Adrenal gland (tissue), 12 donors: Measurements from ENCODE around the gene HNRNPM. TPM values are rescaled to one million over a fixed set of nuclear protein-coding genes. Genes with fewer than 3 reads are reported as not detected.
A peak's percentile ranks its signal among the peaks of the same experiment; 100 is the strongest.

Experiments
- DNase-seq, 7 donors: peaks; one replicate each; pipeline ENCODE4 v3.0.0-alpha.2; 2019 to 2020
- H3K27ac ChIP-seq, 5 donors: fragments of 200-600 bp; sonication (generic) in 4 of 5; 1 replicate in 3 of 5; 2 replicates in 2 of 5; pipeline versions ENCODE4 v1.5.1 to v1.8.0; 2016 to 2020; ENCODE audit warnings: mild to moderate bottlenecking in 1 of 5
- H3K27me3 ChIP-seq: fragments of 200-600 bp; 2 replicates; pipeline ENCODE4 v1.8.0; 2021
- H3K36me3 ChIP-seq, 2 donors: fragments of 200-600 bp; replicated peaks in 1 of 2; 1 replicate in 1 of 2; 2 replicates in 1 of 2; pipeline versions ENCODE4 v1.5.1 to v1.8.0; 2018 to 2022
- H3K4me1 ChIP-seq, 2 donors: fragments of 200-600 bp; replicated peaks in 1 of 2; 1 replicate in 1 of 2; 2 replicates in 1 of 2; pipeline versions ENCODE4 v1.5.1 to v1.8.0; 2018 to 2021
- H3K4me3 ChIP-seq, 4 donors: fragments of 200-600 bp; sonication (generic) in 3 of 4; one replicate each; pipeline ENCODE4 v1.5.1; 2016 to 2018
- H3K9me3 ChIP-seq, 3 donors: fragments of 200-600 bp; sonication (generic) in 1 of 3; replicated peaks in 1 of 3; 1 replicate in 2 of 3; 2 replicates in 1 of 3; pipeline versions ENCODE4 v1.5.1 to v1.8.0; 2016 to 2021
- CTCF ChIP-seq, 6 experiments: fragments of 450-650 bp in 4 of 6; fragments of 200-600 bp in 2 of 6; sonication (generic) in 1 of 6; IDR thresholded peaks; 1 replicate in 5 of 6; 2 replicates in 1 of 6; pipeline versions ENCODE4 v1.5.1 to v1.8.0; 2016 to 2021; ENCODE audit warnings: antibody characterized with exemption in 6 of 6, mild to moderate bottlenecking in 2 of 6, moderate library complexity in 1 of 6
- POLR2A ChIP-seq, 2 donors: fragments of 450-650 bp; IDR thresholded peaks; one replicate each; pipeline ENCODE4 v1.6.1; 2017; ENCODE audit warnings: antibody characterized with exemption in 2 of 2, mild to moderate bottlenecking in 2 of 2, moderate library complexity in 1 of 2
- WGBS, 4 donors: extraction: QIAGEN DNeasy Blood & Tissue Kit in 2 of 4; methylation state at CpG; one replicate each; pipeline versions ENCODE4 v1.1.5 to v1.1.7; 2013 to 2017; 5-methylcytosine and 5-hydroxymethylcytosine counted together
- intact Hi-C, 2 donors: fragments of 100-400 bp; cut with DNase I; formaldehyde crosslinking; loops; one replicate each; pipeline versions ENCODE4 v1.14.1 to v1.15.0; 2022 to 2023
- polyA plus RNA-seq, 3 donors: library from polyadenylated mRNA; stranded (reverse); fragments of 200-250 nt in 2 of 3; fragments of 350-450 nt in 1 of 3; fragmentation: Illumina TruSeq in 1 of 3; extraction: RNeasy Lipid Tissue Mini Kit (QIAGEN cat#74804) in 1 of 3; gene quantifications; one replicate each; pipeline ENCODE4 v1.2.3, GENCODE V29; 2013 to 2014
- total RNA-seq, 9 donors: library from RNA; depleted of rRNA in 4 of 9; stranded (reverse); fragments of >200 nt in 4 of 9; fragments of 120-200 nt in 1 of 9; fragmentation: NEBNext Ultra II Directional in 1 of 9; extraction: Animal tissue kit (Norgen Biotek cat#: 25700) in 1 of 9; gene quantifications; one replicate each; pipeline versions ENCODE4 v1.1.0 to v1.2.4, GENCODE V29; 2013 to 2023
- donor health status: healthy with polysubstance abuse.
- donor health status: Bipolar disorder and iron deficiency.
- donor health status: DM: yes; HTN: yes; CAD: no.
- donor health status: DM: no; HTN: no; CAD: no.
- donor health status: DM: no; HTN: no; CAD: no.
- donor health status: DM: yes; HTN: yes; CAD: no.

Gene HNRNPM
- total and polyA plus RNA-seq, 12 donors = 51.7 to 262 (median 77.4) TPM

GRCh38 chr19:8510589-8511115 lies 65.9 kb downstream of the HNRNPM start:
- H3K9me3 ChIP-seq = no peaks in the 10 kb centered on the region
- 77 to 85% (median 81%) methylated on average over 8 to 52 of the region's 52 CpGs for WGBS, 4 donors
- DNase-seq = no peak
- H3K27me3 ChIP-seq = no peaks in the 10 kb centered on the region
- TF ChIP-seq POLR2A (IDR thresholded peaks at IDR 0.05) = no peak
- TF ChIP-seq CTCF (IDR thresholded peaks at IDR 0.05) = no peak
- H3K36me3 ChIP-seq = peaks cover 0 to 3% of the 10 kb centered on the region in 2 donors
- no peak overlapping the region for H3K4me3 ChIP-seq
- H3K27ac ChIP-seq = no peak overlapping the region
- peaks cover 19 to 30% of the 10 kb centered on the region in 2 donors for H3K4me1 ChIP-seq
- intact Hi-C loops = no loop called here

- TF ChIP-seq POLR2A (IDR thresholded peaks at IDR 0.05) (no peak), CTCF (IDR thresholded peaks at IDR 0.05) (no peak)
- H3K4me3 ChIP-seq = no peak overlapping the region
- DNase-seq = no peak
- H3K4me1 ChIP-seq = peaks cover 13 to 21% of the 10 kb centered on the region in 2 donors
- peaks cover 0 to 3% of the 10 kb centered on the region in 2 donors for H3K36me3 ChIP-seq
- H3K9me3 ChIP-seq = no peaks in the 10 kb centered on the region
- intact Hi-C loops = no loop called here
- no peaks in the 10 kb centered on the region for H3K27me3 ChIP-seq
- 67 to 85% (median 71%) methylated on average over 8 to 45 of the region's 45 CpGs for WGBS, 4 donors
- H3K27ac ChIP-seq = no peak overlapping the region
Observed at GRCh38 chr19:8511573-8512101, 66.9 kb downstream of the HNRNPM start.

- Histone ChIP-seq H3K27me3 (no peaks in the 10 kb centered on the region), H3K4me1 (peaks cover 13 to 20% of the 10 kb centered on the region in 2 donors), H3K4me3 (no peak overlapping the region), H3K9me3 (no peaks in the 10 kb centered on the region), H3K36me3 (peaks cover 0 to 3% of the 10 kb centered on the region in 2 donors), H3K27ac (peak overlapping the region in 2 of 5 donors; percentile 99)
- TF ChIP-seq POLR2A (IDR thresholded peaks at IDR 0.05) (no peak), CTCF (IDR thresholded peaks at IDR 0.05) (no peak)
- no peak for DNase-seq
- intact Hi-C loops = no loop called here
- 79 to 91% (median 85%) methylated on average over 13 to 22 of the region's 22 CpGs for whole genome bisulfite sequencing, 4 donors
Observed at GRCh38 chr19:8512115-8512967, 67.6 kb downstream of the HNRNPM start.

GRCh38 chr19:8513036-8513686 lies 68.4 kb downstream of the HNRNPM start:
- Histone ChIP-seq H3K27ac (peak overlapping the region; percentile 89 to 99 (median 98)), H3K9me3 (no peaks in the 10 kb centered on the region), H3K4me1 (peaks cover 19 to 27% of the 10 kb centered on the region in 2 donors), H3K4me3 (peak overlapping the region in 2 of 4 donors; percentile 75 to 85), H3K36me3 (peaks cover 0 to 3% of the 10 kb centered on the region in 2 donors), H3K27me3 (no peaks in the 10 kb centered on the region)
- WGBS, 4 donors = 43 to 62% (median 55%) methylated on average over 10 to 19 of the region's 19 CpGs
- TF ChIP-seq POLR2A (IDR thresholded peaks at IDR 0.05) = peak in 1 of 2 donors; percentile 12
- no peak for TF ChIP-seq CTCF (IDR thresholded peaks at IDR 0.05)
- intact Hi-C loops = no loop called here
- DNase-seq = no peak
